Endothelial cell of umbilical vein (primary cell): ENCODE data around the gene ADARB1. TPM values are rescaled to one million over a fixed set of nuclear protein-coding genes. Genes with fewer than 3 reads are reported as not detected.

ENCODE experiments used
- BruUV-seq: library from RNA; stranded (reverse); fragments of 400-500 nt; replicated peaks from 2 replicates; lab custom pipeline; 2021; lab: Mats Ljungman, UMichigan
- CTCF ChIA-PET: fragments of 300-600, 350-600 bp; sonication (Branson Sonifier 250); formaldehyde crosslinking; loops from one replicate; lab custom pipeline; 2021; ENCODE audit warnings: antibody characterized with exemption, inconsistent platforms; lab: Charles Lee
- POLR2A ChIA-PET: fragments of 300-600, 350-600 bp; sonication (Branson Sonifier 250); formaldehyde crosslinking; loops from one replicate; lab custom pipeline; 2021; ENCODE audit warnings: antibody characterized with exemption, inconsistent platforms; lab: Charles Lee
- DNase-seq: peaks from one replicate; pipeline ENCODE4 v3.0.0-alpha.2; 2011; ENCODE audit warnings: low read depth, low spot score
- FAIRE-seq: peaks from 2 replicates; lab custom pipeline; 2011; peaks lifted over from hg19 to GRCh38; lab: Jason Lieb, UNC
- H2AFZ ChIP-seq: 2 replicates; pipeline ENCODE4 v1.6.0; 2012; ENCODE audit warnings: low read depth, low read length, control low read depth, inconsistent platforms
- H3K27ac ChIP-seq: 2 replicates; pipeline ENCODE4 v1.5.1; 2011; ENCODE audit warnings: low read depth, mild to moderate bottlenecking, control low read depth, low read length, moderate library complexity; ENCODE audit not compliant: insufficient read depth
- H3K27me3 ChIP-seq, 2 experiments: 2 replicates each; pipeline versions ENCODE4 v1.6.0 to v1.6.1; 2011; ENCODE audit warnings: low read length in 2 of 2, mixed read lengths in 1 of 2; ENCODE audit not compliant: control insufficient read depth in 2 of 2, insufficient read depth in 2 of 2
- H3K36me3 ChIP-seq, 2 experiments: 2 replicates in 1 of 2; 3 replicates in 1 of 2; pipeline ENCODE4 v1.5.1; 2011; ENCODE audit warnings: low read length in 2 of 2, mild to moderate bottlenecking in 1 of 2, moderate library complexity in 1 of 2; ENCODE audit not compliant: control insufficient read depth in 2 of 2, insufficient read depth in 2 of 2; ENCODE audit errors: extremely low read depth in 1 of 2
- H3K4me1 ChIP-seq: 3 replicates; pipeline ENCODE4 v1.5.1; 2011; ENCODE audit warnings: mild to moderate bottlenecking, low read length; ENCODE audit not compliant: control insufficient read depth, insufficient read depth; ENCODE audit errors: extremely low read depth
- H3K4me2 ChIP-seq: 2 replicates; pipeline ENCODE4 v1.6.1; 2011; ENCODE audit warnings: low read length, control low read depth, mixed read lengths; ENCODE audit not compliant: insufficient read depth
- H3K4me3 ChIP-seq, 3 experiments: fragments of 200-600 bp in 1 of 3; sonication (generic), shearing (Covaris generic) in 1 of 3; replicated peaks in 1 of 3; 2 replicates each; pipeline ENCODE4 v1.5.1; 2011 to 2016; ENCODE audit warnings: control low read depth in 3 of 3, low read length in 3 of 3, mild to moderate bottlenecking in 2 of 3, inconsistent platforms in 1 of 3, low read depth in 1 of 3, moderate library complexity in 1 of 3; ENCODE audit not compliant: insufficient read depth in 1 of 3
- H3K79me2 ChIP-seq: 2 replicates; pipeline ENCODE4 v1.6.0; 2012; ENCODE audit warnings: low read length, inconsistent platforms; ENCODE audit not compliant: control insufficient read depth, insufficient read depth
- H3K9ac ChIP-seq: replicated peaks from 2 replicates; pipeline ENCODE3; 2011; ENCODE audit warnings: low read length, control low read depth; ENCODE audit not compliant: insufficient read depth; ENCODE audit errors: extremely low read depth
- H3K9me1 ChIP-seq: replicated peaks from 3 replicates; pipeline ENCODE4 v1.6.0; 2011; ENCODE audit warnings: mild to moderate bottlenecking, low read length; ENCODE audit not compliant: control insufficient read depth, insufficient read depth; ENCODE audit errors: extremely low read depth
- H3K9me3 ChIP-seq: replicated peaks from 2 replicates; pipeline ENCODE4 v1.5.1; 2012; ENCODE audit warnings: low read length, inconsistent platforms; ENCODE audit not compliant: control insufficient read depth, insufficient read depth
- H4K20me1 ChIP-seq: replicated peaks from 2 replicates; pipeline ENCODE3; 2011; ENCODE audit warnings: mild to moderate bottlenecking, low read length; ENCODE audit not compliant: control insufficient read depth, insufficient read depth; ENCODE audit errors: extremely low read depth
- EZH2 ChIP-seq: IDR thresholded peaks from 2 replicates; pipeline ENCODE4 v1.6.1; 2012; ENCODE audit warnings: borderline replicate concordance, low read depth, mild to moderate bottlenecking, moderate library complexity, low read length, inconsistent platforms; ENCODE audit not compliant: severe bottlenecking
- FOS ChIP-seq: IDR thresholded peaks from 2 replicates; pipeline ENCODE4 v1.6.1; 2011; ENCODE audit warnings: mild to moderate bottlenecking, low read length, moderate library complexity, borderline replicate concordance; ENCODE audit not compliant: insufficient read depth
- GATA2 ChIP-seq: IDR thresholded peaks from 2 replicates; pipeline ENCODE4 v1.7.0; 2011; ENCODE audit warnings: low read depth, mild to moderate bottlenecking, moderate library complexity, mixed read lengths, low read length; ENCODE audit not compliant: insufficient read length, insufficient read depth
- MYC ChIP-seq: IDR thresholded peaks from one replicate; pipeline ENCODE4 v1.6.1; 2011; ENCODE audit warnings: mild to moderate bottlenecking, low read depth, low read length
- POLR2A ChIP-seq: IDR thresholded peaks from 2 replicates; pipeline ENCODE4 v1.6.1; 2012; ENCODE audit warnings: low read depth, mild to moderate bottlenecking, control low read depth, low read length
- POLR2AphosphoS5 ChIP-seq: IDR thresholded peaks from 2 replicates; pipeline ENCODE4 v1.6.1; 2012; ENCODE audit warnings: low read depth, mild to moderate bottlenecking, control low read depth, low read length, moderate library complexity; ENCODE audit not compliant: insufficient read depth
- dilution Hi-C: fragments of 300-500 bp; cut with MboI; formaldehyde crosslinking; loops from one replicate; pipeline ENCODE4 v1.15.0; 2019; ENCODE audit warnings: low sequenced_read_pairs; ENCODE audit not compliant: extremely low pct_ligation_motif_present
- intact Hi-C: fragments of 100-400 bp; cut with micrococcal nuclease; formaldehyde crosslinking; loops from one replicate; pipeline ENCODE4 v1.10.0; 2022
- polyA plus RNA-seq, 4 experiments: library from polyadenylated mRNA; depleted of rRNA in 3 of 4; stranded (reverse) in 3 of 4; unstranded in 1 of 4; fragments of >200 nt; gene quantifications; 2 replicates each; pipeline versions ENCODE4 v1.2.1 to v1.2.3, GENCODE V29; 2011 to 2012; ENCODE audit warnings: missing spikeins in 1 of 4
- total RNA-seq: library from RNA; stranded (reverse); gene quantifications from 2 replicates; pipeline ENCODE4 v1.2.3, GENCODE V29; 2021
- TF ChIP-seq, protein P1 (sequence below), 2 donors: IDR thresholded peaks; 1 replicate in 1 of 2; 2 replicates in 1 of 2; pipeline ENCODE4 v1.5.1; 2011; ENCODE audit warnings: low read length in 2 of 2, mild to moderate bottlenecking in 2 of 2, moderate library complexity in 2 of 2, control low read depth in 1 of 2, inconsistent platforms in 1 of 2, low read depth in 1 of 2; ENCODE audit not compliant: insufficient read depth in 1 of 2; ENCODE audit errors: extremely low read depth in 1 of 2
- TF ChIP-seq, protein P2 (sequence below): IDR thresholded peaks from 2 replicates; pipeline ENCODE4 v1.6.1; 2011; ENCODE audit not compliant: insufficient read depth, insufficient read length

ADARB1 gene
- total and polyA plus RNA-seq, 2 donors (not counting 3 experiments of a cell fraction or from before 2014, with no cell fraction given): 32.5 to 54.3 TPM

DNA sequence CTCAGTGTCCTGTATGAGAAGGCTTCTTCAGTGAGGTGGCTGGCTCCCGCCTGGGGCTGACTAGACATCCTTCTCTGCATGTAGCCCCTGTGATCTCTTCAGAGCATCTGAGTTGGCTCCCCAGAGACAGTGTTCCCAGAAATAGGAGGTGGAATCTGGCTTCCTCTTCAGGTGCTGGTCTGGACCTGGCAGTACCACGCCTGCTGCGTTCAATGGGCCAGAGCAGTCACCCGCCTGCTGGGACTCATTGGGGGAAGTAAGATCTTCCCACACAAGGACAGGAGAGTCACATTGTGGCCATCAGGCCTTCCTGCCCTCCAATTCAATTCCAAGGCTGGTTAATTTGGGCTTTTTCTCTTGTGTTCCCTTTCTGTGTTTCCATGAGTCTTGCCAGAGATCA is 51.0 kb downstream of the ADARB1 start:
- peaks cover 20% of the 10 kb centered on the region for H3K4me1 ChIP-seq
- H4K20me1 ChIP-seq: no peaks in the 10 kb centered on the region
- POLR2A ChIA-PET: no interaction called here
- H3K9ac ChIP-seq: no peak overlapping the region
- TF ChIP-seq POLR2A (no peak), FOS (no peak), POLR2AphosphoS5 (no peak), GATA2 (no peak), EZH2 (no peak), MYC (no peak)
- TF ChIP-seq, protein P1, sequence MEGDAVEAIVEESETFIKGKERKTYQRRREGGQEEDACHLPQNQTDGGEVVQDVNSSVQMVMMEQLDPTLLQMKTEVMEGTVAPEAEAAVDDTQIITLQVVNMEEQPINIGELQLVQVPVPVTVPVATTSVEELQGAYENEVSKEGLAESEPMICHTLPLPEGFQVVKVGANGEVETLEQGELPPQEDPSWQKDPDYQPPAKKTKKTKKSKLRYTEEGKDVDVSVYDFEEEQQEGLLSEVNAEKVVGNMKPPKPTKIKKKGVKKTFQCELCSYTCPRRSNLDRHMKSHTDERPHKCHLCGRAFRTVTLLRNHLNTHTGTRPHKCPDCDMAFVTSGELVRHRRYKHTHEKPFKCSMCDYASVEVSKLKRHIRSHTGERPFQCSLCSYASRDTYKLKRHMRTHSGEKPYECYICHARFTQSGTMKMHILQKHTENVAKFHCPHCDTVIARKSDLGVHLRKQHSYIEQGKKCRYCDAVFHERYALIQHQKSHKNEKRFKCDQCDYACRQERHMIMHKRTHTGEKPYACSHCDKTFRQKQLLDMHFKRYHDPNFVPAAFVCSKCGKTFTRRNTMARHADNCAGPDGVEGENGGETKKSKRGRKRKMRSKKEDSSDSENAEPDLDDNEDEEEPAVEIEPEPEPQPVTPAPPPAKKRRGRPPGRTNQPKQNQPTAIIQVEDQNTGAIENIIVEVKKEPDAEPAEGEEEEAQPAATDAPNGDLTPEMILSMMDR (IDR thresholded peaks at IDR 0.05; ENCODE audit: extremely low read depth in 1 of 2, insufficient read depth in 1 of 2, low read depth in 1 of 2, low read length in 2 of 2): no peak
- TF ChIP-seq, protein P2, sequence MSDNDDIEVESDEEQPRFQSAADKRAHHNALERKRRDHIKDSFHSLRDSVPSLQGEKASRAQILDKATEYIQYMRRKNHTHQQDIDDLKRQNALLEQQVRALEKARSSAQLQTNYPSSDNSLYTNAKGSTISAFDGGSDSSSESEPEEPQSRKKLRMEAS: no peak
- no peak overlapping the region for H3K4me3 ChIP-seq
- no peaks in the 10 kb centered on the region for H3K27me3 ChIP-seq
- no peaks in the 10 kb centered on the region for H3K9me3 ChIP-seq
- H2AFZ ChIP-seq: no peak overlapping the region
- dilution Hi-C loops: loop anchor here (25.0 kb wide), 1 partner anchor 188 kb away; the partner anchor contains the start of gene SLX9
- no peaks in the 10 kb centered on the region for H3K79me2 ChIP-seq
- DNase-seq (no peak), FAIRE-seq (no peak)
- BruUV-seq: no TSS peak
- intact Hi-C loops: no loop called here
- H3K36me3 ChIP-seq: peaks cover 0 to 2% of the 10 kb centered on the region in 2 experiments
- no peak overlapping the region for H3K27ac ChIP-seq
- H3K4me2 ChIP-seq: no peak overlapping the region
- no peaks in the 10 kb centered on the region for H3K9me1 ChIP-seq
- CTCF ChIA-PET: interaction anchor here (6.3 to 9.3 kb wide), 3 partner anchors 14 to 176 kb away, joined by 137 to 269 read pairs (median 219); no protein-coding TSS in a partner anchor
